Activated CD8-positive, alpha-beta T cell treated with anti-CD3 and anti-CD28 coated beads for 36 hours (primary cell): ENCODE results near the gene IP6K1. TPM values are rescaled to one million over a fixed set of nuclear protein-coding genes. Genes with fewer than 3 reads are reported as not detected.
"Not testable (repeated sequence)": the region's sequence is repeated elsewhere in the genome, so short reads cannot be mapped to it uniquely, and the experiment has no call there.

ENCODE experiments used
- ATAC-seq: fragments of 200-7000 bp; cut with Tn5 transposase; one replicate; pipeline ENCODE4 v1.10.0; 2021; ENCODE audit warnings: mild to moderate bottlenecking, moderate library complexity
- CTCF ChIA-PET: fragments of 350-600 bp; sonication (Branson Sonifier 250); formaldehyde crosslinking; loops from one replicate; lab custom pipeline; 2021; ENCODE audit warnings: antibody characterized with exemption; lab: Charles Lee
- POLR2A ChIA-PET: fragments of 350-600 bp; sonication (Branson Sonifier 250); formaldehyde crosslinking; loops from one replicate; lab custom pipeline; 2021; ENCODE audit warnings: antibody characterized with exemption; lab: Charles Lee
- DNase-seq: peaks from one replicate; pipeline ENCODE4 v3.0.0-alpha.2; 2020
- H3K27ac Mint-ChIP-seq: one replicate; pipeline ENCODE4 v1.8.0; 2021; ENCODE audit warnings: mild to moderate bottlenecking, mixed read lengths
- H3K27me3 Mint-ChIP-seq: one replicate; pipeline ENCODE4 v1.8.0; 2021; ENCODE audit warnings: mixed read lengths
- H3K36me3 Mint-ChIP-seq: one replicate; pipeline ENCODE4 v1.8.0; 2021; ENCODE audit warnings: low read depth, mixed read lengths
- H3K4me1 Mint-ChIP-seq: one replicate; pipeline ENCODE4 v1.8.0; 2021; ENCODE audit warnings: low read depth, mixed read lengths
- H3K4me3 Mint-ChIP-seq: one replicate; pipeline ENCODE4 v1.8.0; 2021; ENCODE audit warnings: mild to moderate bottlenecking, moderate library complexity, mixed read lengths
- H3K9me3 Mint-ChIP-seq: one replicate; pipeline ENCODE4 v1.8.0; 2021; ENCODE audit warnings: mixed read lengths
- intact Hi-C: fragments of 100-400 bp; cut with micrococcal nuclease; formaldehyde crosslinking; loops from one replicate; pipeline ENCODE4 v1.10.0; 2022
- total RNA-seq, 2 experiments: library from RNA; stranded (reverse); gene quantifications; one replicate each; pipeline ENCODE4 v1.2.3, GENCODE V29; 2021
- TF ChIP-seq, protein P1 (sequence below): fragments of 200-600 bp; IDR thresholded peaks from one replicate; pipeline ENCODE4 v1.8.0; 2022; ENCODE audit warnings: antibody characterized with exemption, mild to moderate bottlenecking

Gene IP6K1
- total RNA-seq, 2 experiments from 2014 or later: 23.5 to 24.2 TPM

DNA sequence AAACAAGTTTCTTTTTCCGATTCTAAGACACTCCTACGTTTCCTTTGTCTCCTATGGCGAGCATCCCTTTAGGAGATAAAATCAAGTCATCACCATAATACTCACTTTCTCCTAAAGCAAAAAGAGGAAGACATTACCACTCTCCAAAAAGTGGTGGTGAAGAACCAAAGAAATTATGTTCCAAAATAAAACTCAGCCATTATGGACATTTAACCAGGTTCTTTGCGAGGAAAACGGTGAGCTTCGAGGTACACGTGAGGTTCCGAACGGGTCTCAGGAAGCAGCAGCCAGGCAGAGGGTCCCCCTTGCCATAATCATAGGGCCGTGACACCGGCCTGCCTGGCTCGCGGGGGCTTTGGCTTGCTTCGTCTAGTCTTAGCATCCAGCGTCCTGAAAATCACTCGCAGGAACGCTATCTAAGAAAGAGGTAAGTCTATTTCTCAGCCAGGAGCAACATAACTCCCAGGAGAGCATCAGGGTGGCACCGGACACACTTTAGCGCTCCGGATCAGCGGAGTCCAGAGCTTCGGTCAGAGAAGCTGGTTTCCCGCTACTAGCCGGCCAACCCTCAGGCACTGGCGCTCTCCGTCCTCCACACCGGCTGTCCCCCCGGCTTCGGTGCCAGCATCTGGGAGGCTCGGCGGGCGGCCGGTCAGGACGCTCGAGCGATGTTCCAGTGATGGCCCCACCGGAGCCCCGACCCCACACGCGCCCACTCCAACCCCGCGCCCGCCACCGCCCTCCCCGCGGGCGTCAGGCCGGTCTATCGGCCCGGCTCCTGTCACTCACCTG lies 581 bp downstream of the IP6K1 start:
- peak overlapping the region; percentile 83 for H3K27ac Mint-ChIP-seq
- peak overlapping the region; percentile 89 for H3K4me3 Mint-ChIP-seq
- intact Hi-C loops: no loop called here
- DNase-seq: peak; percentile 47
- CTCF ChIA-PET: interaction anchor here (3.2 to 3.3 kb wide), 2 partner anchors 17 to 53 kb away, joined by 15 to 30 read pairs; partner anchors contain the start of gene INKA1
- H3K9me3 Mint-ChIP-seq: no peaks in the 10 kb centered on the region
- peaks cover 17% of the 10 kb centered on the region for H3K36me3 Mint-ChIP-seq
- TF ChIP-seq, protein P1, sequence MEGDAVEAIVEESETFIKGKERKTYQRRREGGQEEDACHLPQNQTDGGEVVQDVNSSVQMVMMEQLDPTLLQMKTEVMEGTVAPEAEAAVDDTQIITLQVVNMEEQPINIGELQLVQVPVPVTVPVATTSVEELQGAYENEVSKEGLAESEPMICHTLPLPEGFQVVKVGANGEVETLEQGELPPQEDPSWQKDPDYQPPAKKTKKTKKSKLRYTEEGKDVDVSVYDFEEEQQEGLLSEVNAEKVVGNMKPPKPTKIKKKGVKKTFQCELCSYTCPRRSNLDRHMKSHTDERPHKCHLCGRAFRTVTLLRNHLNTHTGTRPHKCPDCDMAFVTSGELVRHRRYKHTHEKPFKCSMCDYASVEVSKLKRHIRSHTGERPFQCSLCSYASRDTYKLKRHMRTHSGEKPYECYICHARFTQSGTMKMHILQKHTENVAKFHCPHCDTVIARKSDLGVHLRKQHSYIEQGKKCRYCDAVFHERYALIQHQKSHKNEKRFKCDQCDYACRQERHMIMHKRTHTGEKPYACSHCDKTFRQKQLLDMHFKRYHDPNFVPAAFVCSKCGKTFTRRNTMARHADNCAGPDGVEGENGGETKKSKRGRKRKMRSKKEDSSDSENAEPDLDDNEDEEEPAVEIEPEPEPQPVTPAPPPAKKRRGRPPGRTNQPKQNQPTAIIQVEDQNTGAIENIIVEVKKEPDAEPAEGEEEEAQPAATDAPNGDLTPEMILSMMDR: no peak
- POLR2A ChIA-PET: interaction anchor here (0.6 to 1.6 kb wide), 9 partner anchors 13 to 485 kb away, joined by 3 to 8 read pairs (median 3); partner anchors contain the start of genes CDHR4, GMPPB, INKA1 and RBM6
- H3K4me1 Mint-ChIP-seq: peaks cover 40% of the 10 kb centered on the region
- peak; percentile 25 for ATAC-seq
- peaks cover 1% of the 10 kb centered on the region for H3K27me3 Mint-ChIP-seq

DNA sequence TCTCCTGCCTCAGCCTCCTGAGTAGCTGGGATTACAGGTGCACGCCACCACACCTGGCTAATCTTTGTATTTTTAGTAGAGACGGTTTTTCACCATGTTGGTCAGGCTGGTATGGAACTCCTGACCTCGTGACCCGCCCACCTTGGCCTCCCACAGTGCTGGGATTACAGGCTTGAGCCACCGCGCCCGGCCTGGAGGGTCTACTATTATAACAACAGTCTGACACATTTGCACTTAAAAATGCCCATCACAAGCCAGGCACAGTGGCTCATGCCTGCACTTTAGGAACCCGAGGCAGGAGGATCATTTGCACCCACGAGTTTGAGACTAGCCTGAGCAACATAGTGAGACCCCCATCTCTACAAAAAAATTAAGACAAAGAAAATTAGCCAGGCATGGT lies 4.1 kb downstream of the IP6K1 start:
- CTCF ChIA-PET: interaction anchor here (1.6 kb wide), 1 partner anchor 13 kb away, joined by 6 read pairs; no protein-coding TSS in a partner anchor
- ATAC-seq, DNase-seq, H3K4me3 Mint-ChIP-seq, intact Hi-C loops, H3K27me3 Mint-ChIP-seq, H3K27ac Mint-ChIP-seq, H3K9me3 Mint-ChIP-seq: not testable (repeated sequence)
- H3K36me3 Mint-ChIP-seq: peaks cover 30% of the 10 kb centered on the region
- POLR2A ChIA-PET: interaction anchor here (0.6 kb wide), 1 partner anchor 792 kb away, joined by 3 read pairs; no protein-coding TSS in a partner anchor
- H3K4me1 Mint-ChIP-seq: peaks cover 47% of the 10 kb centered on the region

DNA sequence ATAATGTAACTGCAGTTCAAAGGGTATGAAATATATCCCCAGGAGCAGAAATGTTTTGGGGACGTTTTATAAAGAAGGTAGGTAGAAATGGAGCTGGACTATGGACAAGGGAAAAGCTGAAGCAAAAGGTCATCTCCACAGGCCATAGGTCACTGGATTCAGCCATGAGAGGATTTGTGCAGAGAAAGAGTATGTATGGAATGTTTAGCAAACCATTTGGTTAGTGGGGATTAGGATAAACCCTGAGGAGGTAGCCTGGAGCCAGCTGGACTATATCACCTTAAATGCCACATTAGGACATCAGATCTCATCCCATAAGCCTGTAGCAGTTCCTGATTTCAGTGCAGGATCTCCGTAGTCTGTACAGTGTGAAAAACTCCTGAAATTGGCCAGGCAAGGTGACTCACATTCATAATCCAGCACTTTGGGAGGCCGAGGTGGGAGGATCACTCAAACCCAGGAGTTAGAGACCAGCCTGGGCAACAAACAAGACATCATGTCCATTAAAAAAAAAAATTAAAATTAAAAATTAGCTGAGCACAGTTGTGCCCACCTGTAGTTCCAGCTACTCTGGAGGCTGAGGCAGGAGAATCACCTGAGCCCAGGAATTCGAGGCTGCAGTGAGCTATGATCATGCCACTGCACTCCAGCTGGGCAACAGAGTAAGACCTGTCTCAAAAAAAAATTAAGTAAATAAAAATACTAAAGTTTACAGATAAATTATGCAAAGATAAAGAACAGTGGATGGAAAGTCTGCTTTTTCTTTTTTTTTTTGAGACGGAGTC lies 4.7 kb downstream of the IP6K1 start:
- TF ChIP-seq, protein P1: no peak
- DNase-seq: no peak

DNA sequence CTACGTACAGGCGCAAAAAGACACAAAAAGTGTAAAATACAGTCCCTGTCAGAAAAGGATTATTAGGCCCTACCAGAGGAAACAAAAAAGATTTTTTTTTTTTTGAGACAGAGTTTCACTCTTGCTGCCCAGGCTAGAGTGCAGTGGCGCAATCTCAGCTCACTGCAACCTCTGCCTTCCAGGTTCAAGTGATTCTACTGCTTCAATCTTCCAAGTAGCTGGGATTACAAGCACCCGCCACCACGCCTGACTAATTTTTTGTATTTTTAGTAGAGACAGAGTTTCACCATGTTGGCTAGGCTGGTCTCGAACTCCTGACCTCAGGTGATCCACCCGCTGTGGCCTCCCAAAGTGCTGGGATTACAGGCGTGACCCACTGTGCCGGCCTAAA lies 5.4 kb downstream of the IP6K1 start:
- H3K4me3 Mint-ChIP-seq, DNase-seq, intact Hi-C loops, POLR2A ChIA-PET, ATAC-seq, H3K9me3 Mint-ChIP-seq, H3K27me3 Mint-ChIP-seq: not testable (repeated sequence)
- CTCF ChIA-PET: interaction anchor here (1.0 kb wide), 1 partner anchor 58 kb away, joined by 3 read pairs; no protein-coding TSS in a partner anchor
- H3K36me3 Mint-ChIP-seq: peaks cover 35% of the 10 kb centered on the region
- H3K4me1 Mint-ChIP-seq: peaks cover 45% of the 10 kb centered on the region
- peak overlapping the region; percentile 7 for H3K27ac Mint-ChIP-seq

More for the DNA sequence above, 4.7 kb downstream of the IP6K1 start:
- Mint-ChIP-seq H3K27ac (peak overlapping the region; percentile 7), H3K4me1 (peaks cover 45% of the 10 kb centered on the region), H3K27me3 (no peaks in the 10 kb centered on the region), H3K4me3 (no peak overlapping the region), H3K9me3 (no peaks in the 10 kb centered on the region), H3K36me3 (peaks cover 34% of the 10 kb centered on the region)
- intact Hi-C loops: no loop called here
- ChIA-PET POLR2A (interaction anchor here (0.6 kb wide), 1 partner anchor 791 kb away, joined by 3 read pairs; no protein-coding TSS in a partner anchor), CTCF (interaction anchor here (1.0 to 1.6 kb wide), 2 partner anchors 13 to 58 kb away, joined by 3 to 6 read pairs; no protein-coding TSS in a partner anchor)
- no peak for ATAC-seq

DNA sequence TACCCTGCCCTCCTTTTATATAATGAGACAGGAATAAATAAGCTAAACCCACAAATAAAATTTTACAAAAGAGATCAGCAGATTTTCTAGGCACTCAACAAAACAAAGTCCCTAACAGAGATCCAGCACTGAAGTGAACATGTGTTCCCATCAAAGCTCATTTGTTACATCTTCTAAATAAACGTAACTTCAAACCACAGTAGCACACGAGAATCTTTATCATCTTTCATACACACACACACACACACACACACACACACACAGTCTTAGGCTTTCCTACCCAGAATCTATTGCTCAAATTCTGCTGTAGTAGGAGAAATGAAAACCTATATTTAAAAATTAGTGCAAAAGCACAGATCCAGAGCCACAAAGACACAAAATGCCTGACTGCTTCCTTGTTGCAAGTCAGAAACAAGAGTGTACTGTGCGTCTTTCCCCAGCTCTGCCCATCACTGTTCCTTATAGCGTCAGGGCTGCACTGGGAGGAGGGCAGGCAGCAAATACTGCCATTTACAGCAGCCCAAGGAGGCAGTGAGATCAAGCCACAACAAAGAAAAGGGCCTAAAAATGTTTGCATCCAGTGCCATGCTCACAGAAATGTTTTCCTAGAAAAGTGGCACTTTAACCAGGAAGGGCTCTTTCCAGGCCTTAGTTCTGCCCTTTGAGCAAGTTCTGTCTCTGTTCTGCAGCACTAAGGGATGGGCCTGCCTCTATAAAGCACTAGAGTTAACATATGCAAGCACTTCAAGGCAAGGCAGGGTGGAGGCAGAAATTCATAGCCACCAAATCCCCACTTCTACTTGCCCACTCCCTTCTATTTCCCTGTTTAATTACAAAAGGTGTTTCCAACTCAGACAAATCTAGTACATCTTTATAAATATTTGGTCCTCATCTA lies 6.0 kb downstream of the IP6K1 start:
- ChIA-PET POLR2A (no interaction called here), CTCF (interaction anchor here (1.0 kb wide), 1 partner anchor 59 kb away, joined by 4 read pairs; no protein-coding TSS in a partner anchor)
- TF ChIP-seq, protein P1: no peak
- ATAC-seq (no peak), DNase-seq (no peak)
- no peak overlapping the region for H3K27ac Mint-ChIP-seq
- H3K36me3 Mint-ChIP-seq: peaks cover 31% of the 10 kb centered on the region
- no peaks in the 10 kb centered on the region for H3K9me3 Mint-ChIP-seq
- no peaks in the 10 kb centered on the region for H3K27me3 Mint-ChIP-seq
- peaks cover 41% of the 10 kb centered on the region for H3K4me1 Mint-ChIP-seq
- intact Hi-C loops: no loop called here
- no peak overlapping the region for H3K4me3 Mint-ChIP-seq
